Lower lobe of right lung (tissue), 2 donors: ENCODE measurements around the gene FARP2. TPM values are rescaled to one million over a fixed set of nuclear protein-coding genes. Genes with fewer than 3 reads are reported as not detected.

Source experiments
- ATAC-seq, 2 donors: fragments of 200-7000 bp; cut with Tn5 transposase; one replicate each; pipeline ENCODE4 v1.9.1; 2020 to 2022; ENCODE audit warnings: mild to moderate bottlenecking in 2 of 2, moderate library complexity in 2 of 2
- DNase-seq: peaks from one replicate; pipeline ENCODE4 v3.0.0-alpha.2; 2020
- H3K27ac ChIP-seq: fragments of 200-600 bp; one replicate; pipeline ENCODE4 v1.8.0; 2022
- H3K27me3 ChIP-seq: fragments of 200-600 bp; one replicate; pipeline ENCODE4 v1.8.0; 2022; ENCODE audit warnings: low read depth
- H3K36me3 ChIP-seq: fragments of 200-600 bp; one replicate; pipeline ENCODE4 v1.8.0; 2022; ENCODE audit warnings: mild to moderate bottlenecking
- H3K4me1 ChIP-seq: fragments of 200-600 bp; one replicate; pipeline ENCODE4 v1.8.0; 2022
- H3K4me3 ChIP-seq: fragments of 200-600 bp; one replicate; pipeline ENCODE4 v1.8.0; 2022; ENCODE audit warnings: mild to moderate bottlenecking
- H3K9me3 ChIP-seq: fragments of 200-600 bp; one replicate; pipeline ENCODE4 v1.8.0; 2022
- intact Hi-C: fragments of 100-400 bp; cut with DNase I; formaldehyde crosslinking; loops from one replicate; pipeline ENCODE4 v1.11.0; 2022
- total RNA-seq: library from RNA; stranded (reverse); fragmentation: NEBNext Ultra II Directional; extraction: Animal tissue kit (Norgen Biotek cat#: 25700); gene quantifications from one replicate; pipeline ENCODE4 v1.2.1, GENCODE V29; 2021
- TF ChIP-seq, protein P1 (sequence below): fragments of 200-600 bp; IDR thresholded peaks from one replicate; pipeline ENCODE4 v1.8.0; 2022; ENCODE audit warnings: antibody characterized with exemption, mild to moderate bottlenecking
- donor health status: DM: no; HTN: yes; CAD: no; lungs with severe emphysema.

The FARP2 gene
- total RNA-seq, 1 donor from 2014 or later, result 42.4 TPM

DNA sequence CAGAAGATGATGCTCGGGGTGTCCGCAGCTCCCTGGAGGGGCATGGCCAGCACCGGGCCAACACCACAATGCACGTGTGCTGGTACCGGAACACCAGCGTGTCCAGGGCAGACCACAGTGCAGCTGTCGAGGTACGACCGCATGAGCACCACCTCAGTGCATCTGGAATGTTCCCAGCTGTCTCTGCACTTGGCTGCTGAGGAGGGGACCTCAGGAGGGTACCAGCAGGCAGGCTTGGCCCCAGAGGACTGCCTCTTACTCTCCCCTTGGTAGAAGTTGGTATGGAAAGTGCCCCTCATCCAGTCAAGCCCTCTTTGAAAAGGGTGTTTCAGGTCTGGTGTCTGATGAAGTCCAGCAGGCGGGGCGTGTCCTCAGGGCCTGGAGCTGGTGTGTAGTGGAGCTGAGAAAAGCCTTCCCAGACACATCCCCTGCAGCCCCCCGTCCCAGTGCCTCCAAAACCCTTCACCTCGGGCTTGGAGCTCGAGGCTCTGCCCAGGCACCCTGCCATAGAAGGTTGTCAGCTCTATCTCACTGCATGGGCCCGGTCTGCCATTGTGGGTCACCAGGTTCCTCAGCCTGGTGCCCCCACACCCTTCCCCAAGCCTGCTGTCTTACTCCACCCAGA lies 135.6 kb downstream of the FARP2 start:
- Histone ChIP-seq H3K36me3 (peaks cover 80% of the 10 kb centered on the region), H3K4me3 (no peak overlapping the region), H3K4me1 (no peaks in the 10 kb centered on the region), H3K27me3 (no peaks in the 10 kb centered on the region), H3K9me3 (no peaks in the 10 kb centered on the region), H3K27ac (no peak overlapping the region)
- no peak for DNase-seq
- peak in 1 of 2 donors; percentile 9 for ATAC-seq
- intact Hi-C loops, result no loop called here
- TF ChIP-seq, protein P1, sequence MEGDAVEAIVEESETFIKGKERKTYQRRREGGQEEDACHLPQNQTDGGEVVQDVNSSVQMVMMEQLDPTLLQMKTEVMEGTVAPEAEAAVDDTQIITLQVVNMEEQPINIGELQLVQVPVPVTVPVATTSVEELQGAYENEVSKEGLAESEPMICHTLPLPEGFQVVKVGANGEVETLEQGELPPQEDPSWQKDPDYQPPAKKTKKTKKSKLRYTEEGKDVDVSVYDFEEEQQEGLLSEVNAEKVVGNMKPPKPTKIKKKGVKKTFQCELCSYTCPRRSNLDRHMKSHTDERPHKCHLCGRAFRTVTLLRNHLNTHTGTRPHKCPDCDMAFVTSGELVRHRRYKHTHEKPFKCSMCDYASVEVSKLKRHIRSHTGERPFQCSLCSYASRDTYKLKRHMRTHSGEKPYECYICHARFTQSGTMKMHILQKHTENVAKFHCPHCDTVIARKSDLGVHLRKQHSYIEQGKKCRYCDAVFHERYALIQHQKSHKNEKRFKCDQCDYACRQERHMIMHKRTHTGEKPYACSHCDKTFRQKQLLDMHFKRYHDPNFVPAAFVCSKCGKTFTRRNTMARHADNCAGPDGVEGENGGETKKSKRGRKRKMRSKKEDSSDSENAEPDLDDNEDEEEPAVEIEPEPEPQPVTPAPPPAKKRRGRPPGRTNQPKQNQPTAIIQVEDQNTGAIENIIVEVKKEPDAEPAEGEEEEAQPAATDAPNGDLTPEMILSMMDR, result no peak

DNA sequence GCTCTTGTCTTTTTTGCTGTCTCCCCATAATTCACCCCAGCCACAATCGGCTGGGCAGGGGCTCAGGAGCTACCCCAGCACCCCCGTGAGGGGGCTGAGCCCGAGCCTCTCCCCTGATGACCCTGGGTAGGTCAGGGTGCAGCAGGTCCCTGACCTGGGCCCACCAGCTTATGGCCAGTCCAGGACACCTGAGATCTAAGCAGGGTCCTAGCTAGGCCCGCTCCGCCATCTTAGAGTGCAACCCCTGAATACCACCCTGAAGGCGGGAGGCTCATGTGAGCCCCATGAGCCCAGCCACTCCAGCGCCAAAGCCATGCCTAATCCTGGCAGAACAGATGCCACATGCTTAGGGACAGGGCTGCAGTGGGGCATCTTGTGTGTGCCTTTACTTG lies 136.1 kb downstream of the FARP2 start:
- H3K4me3 ChIP-seq, result no peak overlapping the region
- intact Hi-C loops, result no loop called here
- H3K27ac ChIP-seq, result no peak overlapping the region
- no peaks in the 10 kb centered on the region for H3K27me3 ChIP-seq
- H3K4me1 ChIP-seq, result no peaks in the 10 kb centered on the region
- ATAC-seq (peak in 1 of 2 donors; percentile 19), DNase-seq (no peak)
- peaks cover 80% of the 10 kb centered on the region for H3K36me3 ChIP-seq
- TF ChIP-seq, protein P1, result no peak
- no peaks in the 10 kb centered on the region for H3K9me3 ChIP-seq

DNA sequence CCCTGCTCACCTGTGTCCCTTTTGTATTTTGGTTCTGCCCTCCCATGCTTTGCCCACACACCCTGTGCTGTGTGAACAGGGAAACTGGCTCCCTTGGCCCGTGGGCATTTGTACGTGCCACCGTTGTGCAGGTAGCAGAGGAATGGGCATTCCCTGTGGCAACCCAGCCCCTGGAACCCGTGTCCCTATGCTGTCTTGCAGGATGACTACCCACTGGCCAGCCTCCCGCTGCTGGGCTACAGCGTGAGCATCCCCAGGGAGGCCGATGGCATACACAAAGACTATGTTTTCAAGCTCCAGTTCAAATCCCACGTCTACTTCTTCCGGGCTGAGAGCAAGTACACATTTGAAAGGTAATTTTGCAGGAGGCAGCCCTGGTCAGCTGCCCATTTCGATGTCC lies 137.0 kb downstream of the FARP2 start:
- no peak overlapping the region for H3K27ac ChIP-seq
- intact Hi-C loops, result no loop called here
- TF ChIP-seq, protein P1, result no peak
- no peaks in the 10 kb centered on the region for H3K27me3 ChIP-seq
- peaks cover 86% of the 10 kb centered on the region for H3K36me3 ChIP-seq
- no peaks in the 10 kb centered on the region for H3K9me3 ChIP-seq
- DNase-seq (no peak), ATAC-seq (no peak)
- H3K4me1 ChIP-seq, result no peaks in the 10 kb centered on the region
- no peak overlapping the region for H3K4me3 ChIP-seq

DNA sequence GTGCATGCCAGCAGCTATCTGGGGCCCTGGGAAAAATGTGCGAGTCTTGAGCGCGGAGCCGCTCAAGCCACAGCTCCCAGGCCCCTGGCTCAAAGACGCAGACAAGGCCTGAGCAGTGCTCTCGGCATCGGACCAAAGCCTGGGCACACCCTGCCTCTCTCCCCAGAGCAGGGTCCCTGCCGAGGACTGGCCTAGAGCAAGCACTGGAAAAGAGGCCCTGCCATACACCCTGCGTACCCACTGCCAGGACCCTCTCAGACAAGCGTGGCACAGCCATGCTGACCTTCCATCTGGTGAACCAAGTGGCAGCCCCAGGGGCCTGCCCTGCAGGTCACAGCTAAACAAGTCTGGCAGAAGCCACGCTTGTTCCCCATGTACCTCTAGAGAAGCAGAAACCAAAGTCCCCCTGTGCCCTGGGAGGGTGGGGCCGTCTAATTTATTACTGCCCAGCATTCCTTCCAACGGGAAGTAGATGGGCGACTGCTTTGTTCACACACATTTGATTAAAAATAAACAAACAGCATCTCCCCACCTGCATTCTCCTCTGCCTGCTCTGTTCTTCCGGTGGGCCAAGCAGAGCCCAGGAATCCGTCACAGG lies 138.3 kb downstream of the FARP2 start:
- Histone ChIP-seq H3K9me3 (no peaks in the 10 kb centered on the region), H3K27ac (no peak overlapping the region), H3K36me3 (peaks cover 92% of the 10 kb centered on the region), H3K4me3 (no peak overlapping the region), H3K4me1 (no peaks in the 10 kb centered on the region), H3K27me3 (no peaks in the 10 kb centered on the region)
- intact Hi-C loops, result no loop called here
- ATAC-seq, result no peak
- TF ChIP-seq, protein P1, result no peak
- DNase-seq, result no peak

DNA sequence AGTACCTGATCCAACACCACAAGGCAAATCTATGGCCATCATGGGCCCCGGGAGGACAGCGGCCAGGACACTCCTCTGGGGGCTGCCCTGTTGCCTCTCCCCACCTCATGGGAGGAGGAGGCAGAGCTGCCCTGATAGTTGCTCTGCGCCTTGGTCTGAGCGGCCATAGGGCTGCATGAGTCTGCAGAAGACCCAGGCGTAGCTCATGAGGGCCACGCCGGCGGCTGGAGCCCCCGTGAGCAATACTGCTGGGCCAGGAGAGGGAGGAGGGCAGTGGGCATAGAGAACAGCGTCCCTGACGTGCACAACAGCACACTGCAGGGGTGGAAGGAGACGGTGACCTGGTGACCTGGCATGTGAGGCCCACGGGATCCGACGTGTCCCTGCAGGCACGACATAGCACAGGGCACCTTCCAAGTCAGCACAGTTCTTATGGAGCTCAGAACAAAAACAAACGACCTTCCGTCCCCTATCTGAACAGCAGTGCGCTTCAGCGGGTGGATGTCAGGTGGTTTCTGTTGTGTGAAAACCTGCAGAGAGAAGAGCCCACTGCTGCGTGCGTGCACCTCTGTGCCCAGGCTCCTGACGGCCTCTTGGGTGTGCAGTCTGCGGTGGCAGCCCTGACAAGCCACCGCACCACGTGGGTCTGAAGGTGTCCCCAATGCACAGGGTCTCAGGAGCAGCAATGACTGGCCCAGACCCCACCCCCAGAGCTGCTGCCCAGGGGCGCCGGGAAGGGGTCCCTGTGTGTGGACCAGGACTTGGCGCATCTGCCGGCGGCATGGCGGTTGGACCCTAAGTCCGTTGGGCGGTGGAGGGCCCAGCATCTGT lies 139.3 kb downstream of the FARP2 start:
- Histone ChIP-seq H3K9me3 (no peaks in the 10 kb centered on the region), H3K4me3 (no peak overlapping the region), H3K27me3 (no peaks in the 10 kb centered on the region), H3K4me1 (no peaks in the 10 kb centered on the region), H3K27ac (no peak overlapping the region), H3K36me3 (peaks cover 87% of the 10 kb centered on the region)
- DNase-seq (no peak), ATAC-seq (no peak)
- intact Hi-C loops, result no loop called here
- TF ChIP-seq, protein P1, result no peak
